ENCODE results near the gene AQP9.

DNA sequence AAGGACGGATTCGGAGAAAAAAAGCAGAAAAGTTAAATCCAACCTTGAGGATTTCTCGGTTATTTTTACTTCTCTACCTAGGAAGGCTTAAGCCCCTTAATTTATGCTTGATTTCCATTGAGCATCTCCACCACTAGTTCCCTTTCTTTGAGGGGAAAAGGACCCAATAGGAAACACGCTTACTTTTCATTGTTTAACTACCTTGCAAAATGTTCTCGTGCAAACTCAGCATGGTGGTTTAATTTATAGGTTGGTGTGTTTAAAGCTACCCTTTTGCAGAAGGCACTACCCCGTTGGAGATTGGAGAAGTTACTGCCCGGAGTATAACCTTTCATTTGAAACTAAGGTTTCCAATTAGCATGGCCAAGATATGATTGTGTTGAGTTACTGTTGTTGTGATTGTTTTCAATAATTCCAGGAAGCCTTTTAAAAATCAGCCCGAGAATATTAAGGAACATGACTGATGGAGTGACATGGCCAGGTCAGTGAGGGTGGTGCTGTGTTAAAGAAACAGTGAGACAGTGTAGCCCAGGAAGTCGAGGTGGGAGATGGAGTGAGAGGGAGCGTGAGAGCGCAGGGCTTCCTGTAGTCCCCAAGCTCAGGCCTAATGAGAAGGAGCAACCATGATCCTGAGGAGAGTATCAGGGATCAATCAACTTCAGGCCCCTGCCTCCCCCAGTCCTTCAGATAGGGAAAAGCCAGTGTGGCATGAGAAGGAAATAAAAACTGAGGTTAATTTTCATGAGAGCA lies 76.6 kb downstream of the AQP9 start:
- TF ChIP-seq, protein P1, sequence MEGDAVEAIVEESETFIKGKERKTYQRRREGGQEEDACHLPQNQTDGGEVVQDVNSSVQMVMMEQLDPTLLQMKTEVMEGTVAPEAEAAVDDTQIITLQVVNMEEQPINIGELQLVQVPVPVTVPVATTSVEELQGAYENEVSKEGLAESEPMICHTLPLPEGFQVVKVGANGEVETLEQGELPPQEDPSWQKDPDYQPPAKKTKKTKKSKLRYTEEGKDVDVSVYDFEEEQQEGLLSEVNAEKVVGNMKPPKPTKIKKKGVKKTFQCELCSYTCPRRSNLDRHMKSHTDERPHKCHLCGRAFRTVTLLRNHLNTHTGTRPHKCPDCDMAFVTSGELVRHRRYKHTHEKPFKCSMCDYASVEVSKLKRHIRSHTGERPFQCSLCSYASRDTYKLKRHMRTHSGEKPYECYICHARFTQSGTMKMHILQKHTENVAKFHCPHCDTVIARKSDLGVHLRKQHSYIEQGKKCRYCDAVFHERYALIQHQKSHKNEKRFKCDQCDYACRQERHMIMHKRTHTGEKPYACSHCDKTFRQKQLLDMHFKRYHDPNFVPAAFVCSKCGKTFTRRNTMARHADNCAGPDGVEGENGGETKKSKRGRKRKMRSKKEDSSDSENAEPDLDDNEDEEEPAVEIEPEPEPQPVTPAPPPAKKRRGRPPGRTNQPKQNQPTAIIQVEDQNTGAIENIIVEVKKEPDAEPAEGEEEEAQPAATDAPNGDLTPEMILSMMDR (IDR thresholded peaks at IDR 0.05; ENCODE audit: insufficient read depth, low read depth, low read length) = no peak
- TF ChIP-seq EZH2 (IDR thresholded peaks at IDR 0.05; ENCODE audit: insufficient read depth, low read length) = no peak
